IMR-90 (cell line): Measurements from ENCODE around the gene TENT5C. TPM values are rescaled to one million over a fixed set of nuclear protein-coding genes. Genes with fewer than 3 reads are reported as not detected.

Source experiments
- ATAC-seq: fragments of 200-7000 bp; cut with Tn5 transposase; 2 replicates; pipeline ENCODE4 v1.9.1; 2020; ENCODE audit warnings: low read depth, mild to moderate bottlenecking, moderate library complexity
- BruUV-seq: library from RNA; stranded (reverse); fragments of 400-500 nt; replicated peaks from 2 replicates; lab custom pipeline; 2021; lab: Mats Ljungman, UMichigan
- CTCF ChIA-PET: fragments of 300-600 bp; formaldehyde crosslinking; extraction: SDS; loops from one replicate; lab custom pipeline; 2021; ENCODE audit warnings: antibody characterized with exemption; lab: Yijun Ruan, JAX
- POLR2A ChIA-PET: fragments of 300-600 bp; sonication (Branson Sonifier 250); formaldehyde crosslinking; loops from one replicate; lab custom pipeline; 2022; ENCODE audit warnings: antibody characterized with exemption; ENCODE audit not compliant: unreplicated experiment; lab: Charles Lee
- DNase-seq: peaks from one replicate; pipeline ENCODE4 v3.0.0; 2013
- H2AFZ ChIP-seq: replicated peaks from 2 replicates; pipeline ENCODE3; 2013; ENCODE audit warnings: low read length, mild to moderate bottlenecking; ENCODE audit not compliant: poor library complexity
- H2AK5ac ChIP-seq: 2 replicates; pipeline ENCODE4 v1.6.1; 2013; ENCODE audit warnings: low read depth, low read length, inconsistent platforms
- H2AK9ac ChIP-seq: replicated peaks from 2 replicates; pipeline ENCODE3; 2013; ENCODE audit warnings: mild to moderate bottlenecking, low read depth, low read length, moderate library complexity; ENCODE audit not compliant: poor library complexity
- H2BK120ac ChIP-seq: 2 replicates; pipeline ENCODE4 v1.6.1; 2013; ENCODE audit warnings: low read depth, low read length, inconsistent platforms
- H2BK15ac ChIP-seq: 3 replicates; pipeline ENCODE4 v1.6.1; 2013; ENCODE audit warnings: low read depth, low read length, inconsistent platforms
- H2BK20ac ChIP-seq: 2 replicates; pipeline ENCODE4 v1.6.1; 2013; ENCODE audit warnings: low read depth, mild to moderate bottlenecking, inconsistent platforms, low read length, moderate library complexity
- H2BK5ac ChIP-seq: 2 replicates; pipeline ENCODE4 v1.6.1; 2013; ENCODE audit warnings: mild to moderate bottlenecking, low read depth, low read length, inconsistent platforms; ENCODE audit not compliant: poor library complexity, severe bottlenecking
- H3K14ac ChIP-seq: replicated peaks from 2 replicates; pipeline ENCODE4 v1.6.1; 2013; ENCODE audit warnings: low read depth, low read length, inconsistent platforms
- H3K18ac ChIP-seq: 2 replicates; pipeline ENCODE4 v1.6.1; 2013; ENCODE audit warnings: low read depth, low read length, control low read depth
- H3K23ac ChIP-seq: 2 replicates; pipeline ENCODE4 v1.6.1; 2013; ENCODE audit warnings: low read depth, low read length, inconsistent platforms
- H3K27ac ChIP-seq: 2 replicates; pipeline ENCODE4 v1.5.1; 2013; ENCODE audit warnings: mild to moderate bottlenecking, control low read depth, low read length; ENCODE audit not compliant: insufficient read depth
- H3K27me3 ChIP-seq: 2 replicates; pipeline ENCODE4 v1.6.1; 2013; ENCODE audit warnings: low read length; ENCODE audit not compliant: control insufficient read depth, insufficient read depth
- H3K36me3 ChIP-seq: 2 replicates; pipeline ENCODE4 v1.6.1; 2013; ENCODE audit warnings: low read length, mixed read lengths; ENCODE audit not compliant: control insufficient read depth, insufficient read depth
- H3K4ac ChIP-seq: 2 replicates; pipeline ENCODE4 v1.6.1; 2013; ENCODE audit warnings: low read depth, low read length, inconsistent platforms
- H3K4me1 ChIP-seq: 2 replicates; pipeline ENCODE4 v1.6.1; 2013; ENCODE audit warnings: low read length, mixed read lengths; ENCODE audit not compliant: control insufficient read depth, insufficient read depth
- H3K4me2 ChIP-seq: 2 replicates; pipeline ENCODE4 v1.6.1; 2013; ENCODE audit warnings: low read depth, mild to moderate bottlenecking, control low read depth, low read length, moderate library complexity
- H3K4me3 ChIP-seq: 2 replicates; pipeline ENCODE4 v1.5.1; 2013; ENCODE audit warnings: low read depth, mild to moderate bottlenecking, control low read depth, low read length, moderate library complexity; ENCODE audit not compliant: insufficient read depth
- H3K56ac ChIP-seq: 2 replicates; pipeline ENCODE4 v1.6.1; 2013; ENCODE audit warnings: low read length, inconsistent platforms; ENCODE audit not compliant: insufficient read depth; ENCODE audit errors: extremely low read depth
- H3K79me1 ChIP-seq, 2 experiments: 2 replicates each; pipeline ENCODE4 v1.6.1; 2013; ENCODE audit warnings: low read length in 2 of 2, inconsistent platforms in 1 of 2, low read depth in 1 of 2
- H3K9ac ChIP-seq: 2 replicates; pipeline ENCODE4 v1.6.1; 2013; ENCODE audit warnings: low read depth, low read length, control low read depth
- H3K9me1 ChIP-seq: 2 replicates; pipeline ENCODE4 v1.6.1; 2013; ENCODE audit warnings: low read length, inconsistent platforms; ENCODE audit not compliant: insufficient read depth
- H3K9me3 ChIP-seq: 2 replicates; pipeline ENCODE4 v1.6.1; 2013; ENCODE audit warnings: low read length; ENCODE audit not compliant: control insufficient read depth, insufficient read depth
- H4K20me1 ChIP-seq: 2 replicates; pipeline ENCODE4 v1.6.1; 2013; ENCODE audit warnings: low read length, inconsistent platforms; ENCODE audit not compliant: insufficient read depth
- H4K5ac ChIP-seq: 2 replicates; pipeline ENCODE4 v1.6.1; 2013; ENCODE audit warnings: mild to moderate bottlenecking, low read depth, low read length, control low read depth
- H4K8ac ChIP-seq, 2 experiments: 2 replicates each; pipeline ENCODE4 v1.6.1; 2013; ENCODE audit warnings: low read depth in 2 of 2, low read length in 2 of 2, control low read depth in 1 of 2, inconsistent platforms in 1 of 2
- H4K91ac ChIP-seq: 2 replicates; pipeline ENCODE4 v1.6.1; 2013; ENCODE audit warnings: low read depth, low read length, inconsistent platforms; ENCODE audit not compliant: insufficient read depth
- BHLHE40 ChIP-seq: fragments of 150-350 bp; IDR thresholded peaks from 2 replicates; pipeline ENCODE4 v1.6.1; 2016; ENCODE audit warnings: mild to moderate bottlenecking, low read depth, low read length
- CEBPB ChIP-seq: IDR thresholded peaks from 2 replicates; pipeline ENCODE4 v1.6.1; 2012; ENCODE audit warnings: low read depth, low read length, improper control_type of control experiment
- CHD1 ChIP-seq: IDR thresholded peaks from 2 replicates; pipeline ENCODE4 v1.6.1; 2012; ENCODE audit warnings: low read depth, low read length, improper control_type of control experiment
- CTCF ChIP-seq: conservative IDR thresholded peaks from 2 replicates; pipeline ENCODE4 v1.5.1; 2012; ENCODE audit warnings: mild to moderate bottlenecking, low read depth, low read length, improper control_type of control experiment
- FOS ChIP-seq: fragments of 150-350 bp; IDR thresholded peaks from 2 replicates; pipeline ENCODE4 v1.6.1; 2016; ENCODE audit warnings: low read depth, low read length
- MAFK ChIP-seq: IDR thresholded peaks from 2 replicates; pipeline ENCODE4 v1.6.1; 2012; ENCODE audit warnings: low read depth, low read length, improper control_type of control experiment
- MAZ ChIP-seq: IDR thresholded peaks from 2 replicates; pipeline ENCODE4 v1.6.1; 2012; ENCODE audit warnings: low read depth, mild to moderate bottlenecking, low read length, improper control_type of control experiment, moderate library complexity, borderline replicate concordance
- MXI1 ChIP-seq: IDR thresholded peaks from 2 replicates; pipeline ENCODE4 v1.6.1; 2012; ENCODE audit warnings: low read depth, mild to moderate bottlenecking, low read length, moderate library complexity, borderline replicate concordance
- NFE2L2 ChIP-seq: fragments of 150-350 bp; IDR thresholded peaks from 2 replicates; pipeline ENCODE4 v1.6.1; 2016; ENCODE audit warnings: low read depth, mild to moderate bottlenecking, low read length
- POLR2A ChIP-seq: IDR thresholded peaks from 2 replicates; pipeline ENCODE4 v1.6.1; 2012; ENCODE audit warnings: mild to moderate bottlenecking, low read depth, low read length
- RAD21 ChIP-seq: IDR thresholded peaks from 2 replicates; pipeline ENCODE4 v1.6.1; 2012; ENCODE audit warnings: low read length, improper control_type of control experiment
- RCOR1 ChIP-seq: IDR thresholded peaks from 2 replicates; pipeline ENCODE4 v1.6.1; 2012; ENCODE audit warnings: mild to moderate bottlenecking, low read length, improper control_type of control experiment; ENCODE audit not compliant: insufficient replicate concordance
- RFX5 ChIP-seq: IDR thresholded peaks from 2 replicates; pipeline ENCODE4 v1.8.0; 2012; ENCODE audit warnings: low read depth, mild to moderate bottlenecking, low read length, moderate library complexity
- SMC3 ChIP-seq: fragments of 150-350 bp; IDR thresholded peaks from 2 replicates; pipeline ENCODE4 v1.6.1; 2016; ENCODE audit warnings: low read depth, mild to moderate bottlenecking, antibody characterized with exemption, low read length, moderate library complexity
- USF2 ChIP-seq: fragments of 150-350 bp; IDR thresholded peaks from 2 replicates; pipeline ENCODE4 v1.6.1; 2017; ENCODE audit warnings: mild to moderate bottlenecking, antibody characterized with exemption, low read length, low read depth
- WGBS, 2 experiments: methylation state at CpG; one replicate each; pipeline versions ENCODE4 v1.1.5 to v1.1.7; 2013; ENCODE audit warnings: missing lambda C conversion rate in 2 of 2; ENCODE audit not compliant: insufficient read length in 1 of 2; ENCODE audit errors: extremely low coverage in 2 of 2; 5-methylcytosine and 5-hydroxymethylcytosine counted together
- dilution Hi-C: fragments of 300-500 bp; cut with HindIII; formaldehyde crosslinking; loops from one replicate; pipeline ENCODE4 v1.14.3; 2018; ENCODE audit warnings: low sequenced_read_pairs; ENCODE audit not compliant: unreplicated experiment
- in situ Hi-C: fragments of 300-500 bp; cut with MboI; formaldehyde crosslinking; loops from 3 replicates; pipeline ENCODE4 v1.14.3; 2019; ENCODE audit warnings: low sequenced_read_pairs, inconsistent platforms, mixed read lengths
- intact Hi-C: fragments of 100-400 bp; cut with micrococcal nuclease; formaldehyde crosslinking; loops from 2 replicates; pipeline ENCODE4 v1.10.0; 2022
- polyA plus RNA-seq, 3 experiments: library from polyadenylated mRNA; depleted of rRNA; stranded (reverse); fragments of >200 nt; gene quantifications; 2 replicates each; pipeline ENCODE4 v1.2.3, GENCODE V29; 2012; ENCODE audit warnings: low replicate concordance in 1 of 3
- total RNA-seq: library from RNA; depleted of rRNA; stranded (reverse); fragments of >200 nt; gene quantifications from 2 replicates; pipeline ENCODE4 v1.2.3, GENCODE V29; 2012
- TF ChIP-seq, protein P1 (sequence below): fragments of 150-350 bp; IDR thresholded peaks from 2 replicates; pipeline ENCODE4 v1.6.1; 2016; ENCODE audit warnings: low read depth, mild to moderate bottlenecking, low read length, moderate library complexity, borderline replicate concordance

The TENT5C gene
- total and polyA plus RNA-seq, 2 of the 4 experiments (the other 2 are of a cell fraction) = 1.5 to 4.1 TPM

GRCh38 chr1:117592155-117592554 lies 13.7 kb upstream of the TENT5C start:
- ATAC-seq (no peak), DNase-seq (no peak)
- H3K4ac ChIP-seq = no peak overlapping the region
- dilution Hi-C loops = no loop called here
- intact Hi-C loops = loop anchor here (2.0 kb wide), 1 partner anchor 43 kb away; no protein-coding TSS in a partner anchor
- no peaks in the 10 kb centered on the region for H3K36me3 ChIP-seq
- no peak overlapping the region for H2AK5ac ChIP-seq
- in situ Hi-C loops = no loop called here
- H2BK20ac ChIP-seq = no peak overlapping the region
- 86% methylated on average over 3 of the region's 9 CpGs; no CpG with 5 or more reads in 1 of the 2 experiments for WGBS, 2 experiments
- no peak overlapping the region for H2AFZ ChIP-seq
- no peak overlapping the region for H2BK5ac ChIP-seq
- H3K4me3 ChIP-seq = no peak overlapping the region
- H3K56ac ChIP-seq = no peak overlapping the region
- no peak overlapping the region for H4K5ac ChIP-seq
- peaks cover 13% of the 10 kb centered on the region for H3K27me3 ChIP-seq
- TF ChIP-seq RAD21 (no peak), SMC3 (no peak), RCOR1 (no peak), BHLHE40 (no peak), POLR2A (no peak), CHD1 (no peak), CEBPB (no peak), FOS (no peak), MAZ (no peak), MXI1 (no peak), NFE2L2 (no peak), CTCF (no peak), MAFK (no peak), USF2 (no peak), RFX5 (no peak)
- TF ChIP-seq, protein P1, sequence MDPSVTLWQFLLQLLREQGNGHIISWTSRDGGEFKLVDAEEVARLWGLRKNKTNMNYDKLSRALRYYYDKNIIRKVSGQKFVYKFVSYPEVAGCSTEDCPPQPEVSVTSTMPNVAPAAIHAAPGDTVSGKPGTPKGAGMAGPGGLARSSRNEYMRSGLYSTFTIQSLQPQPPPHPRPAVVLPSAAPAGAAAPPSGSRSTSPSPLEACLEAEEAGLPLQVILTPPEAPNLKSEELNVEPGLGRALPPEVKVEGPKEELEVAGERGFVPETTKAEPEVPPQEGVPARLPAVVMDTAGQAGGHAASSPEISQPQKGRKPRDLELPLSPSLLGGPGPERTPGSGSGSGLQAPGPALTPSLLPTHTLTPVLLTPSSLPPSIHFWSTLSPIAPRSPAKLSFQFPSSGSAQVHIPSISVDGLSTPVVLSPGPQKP = no peak
- H3K9me1 ChIP-seq = no peaks in the 10 kb centered on the region
- H2BK15ac ChIP-seq = no peak overlapping the region
- H2AK9ac ChIP-seq = no peak overlapping the region
- no peak overlapping the region for H3K18ac ChIP-seq
- ChIA-PET CTCF (interaction anchor here (0.5 kb wide), 1 partner anchor 1684 kb away, joined by 5 read pairs; no protein-coding TSS in a partner anchor), POLR2A (no interaction called here)
- H3K23ac ChIP-seq = no peak overlapping the region
- H3K9me3 ChIP-seq = no peaks in the 10 kb centered on the region
- no peaks in the 10 kb centered on the region for H3K79me1 ChIP-seq
- H4K91ac ChIP-seq = no peak overlapping the region
- H3K4me1 ChIP-seq = no peaks in the 10 kb centered on the region
- H4K20me1 ChIP-seq = no peaks in the 10 kb centered on the region
- H4K8ac ChIP-seq = no peak overlapping the region
- no peak overlapping the region for H2BK120ac ChIP-seq
- H3K4me2 ChIP-seq = no peak overlapping the region
- BruUV-seq = no TSS peak
- H3K9ac ChIP-seq = no peak overlapping the region
- H3K27ac ChIP-seq = no peak overlapping the region
- H3K14ac ChIP-seq = no peak overlapping the region
